Stimulated activated CD4-positive, alpha-beta T cell treated with anti-CD3 and anti-CD28 coated beads, TNF-alpha, amount 100 ng/mL, for 24 hours (primary cell): ENCODE results near the gene KIRREL3.

ENCODE experiments used
- DNase-seq, 3 experiments: peaks; one replicate each; pipeline ENCODE4 v3.0.0-alpha.2; 2020; ENCODE audit warnings: low read depth in 3 of 3

Gene KIRREL3

GRCh38 chr11:126710804-126711399 lies 289.7 kb downstream of the KIRREL3 start:
- no peak for DNase-seq

GRCh38 chr11:126707498-126707897 lies 293.1 kb downstream of the KIRREL3 start:
- DNase-seq, result no peak

- no peak for DNase-seq
These were observed 296.5 kb downstream of the KIRREL3 start for GRCh38 chr11:126704096-126704495.

- DNase-seq, result no peak
These were observed 296.9 kb downstream of the KIRREL3 start for GRCh38 chr11:126703662-126704061.

GRCh38 chr11:126702987-126703386 lies 297.6 kb downstream of the KIRREL3 start:
- no peak for DNase-seq

- no peak for DNase-seq
These were observed 298.3 kb downstream of the KIRREL3 start for GRCh38 chr11:126702165-126702720.

- no peak for DNase-seq
These were observed 299.1 kb downstream of the KIRREL3 start for GRCh38 chr11:126701520-126701897.

- DNase-seq, result no peak
These were observed 299.6 kb downstream of the KIRREL3 start for GRCh38 chr11:126700768-126701519.

GRCh38 chr11:126698576-126698975 lies 302.0 kb downstream of the KIRREL3 start:
- no peak for DNase-seq

GRCh38 chr11:126697936-126698335 lies 302.6 kb downstream of the KIRREL3 start:
- DNase-seq, result no peak

GRCh38 chr11:126696982-126697381 lies 303.6 kb downstream of the KIRREL3 start:
- DNase-seq, result no peak

GRCh38 chr11:126695293-126695692 lies 305.3 kb downstream of the KIRREL3 start:
- DNase-seq, result no peak

- DNase-seq, result no peak
These were observed 306.4 kb downstream of the KIRREL3 start for GRCh38 chr11:126694065-126694625.

GRCh38 chr11:126687477-126687876 lies 313.1 kb downstream of the KIRREL3 start:
- DNase-seq, result no peak

GRCh38 chr11:126686938-126687337 lies 313.6 kb downstream of the KIRREL3 start:
- no peak for DNase-seq

- no peak for DNase-seq
These were observed 316.5 kb downstream of the KIRREL3 start for GRCh38 chr11:126683766-126684728.

GRCh38 chr11:126682590-126682989 lies 318.0 kb downstream of the KIRREL3 start:
- no peak for DNase-seq

- no peak for DNase-seq
These were observed 319.9 kb downstream of the KIRREL3 start for GRCh38 chr11:126680700-126681099.

GRCh38 chr11:126680131-126680530 lies 320.4 kb downstream of the KIRREL3 start:
- DNase-seq, result no peak

GRCh38 chr11:126679033-126679432 lies 321.5 kb downstream of the KIRREL3 start:
- no peak for DNase-seq

GRCh38 chr11:126676536-126676935 lies 324.0 kb downstream of the KIRREL3 start:
- no peak for DNase-seq

- DNase-seq, result no peak
These were observed 327.3 kb downstream of the KIRREL3 start for GRCh38 chr11:126673319-126673718.
